Esophagus muscularis mucosa (tissue), 4 donors: ENCODE results near the gene KRTAP9-3. TPM values are rescaled to one million over a fixed set of nuclear protein-coding genes. Genes with fewer than 3 reads are reported as not detected.

ENCODE experiments used
- DNase-seq: peaks from one replicate; pipeline ENCODE4 v3.0.0-alpha.2; 2017; ENCODE audit errors: extremely low spot score
- H3K27ac ChIP-seq, 4 donors: fragments of 200-600 bp; sonication (generic); replicated peaks in 1 of 4; 1 replicate in 3 of 4; 2 replicates in 1 of 4; pipeline ENCODE4 v1.5.1; 2016 to 2019; ENCODE audit warnings: mild to moderate bottlenecking in 1 of 4
- H3K27me3 ChIP-seq, 4 donors: fragments of 200-600 bp; sonication (generic); one replicate each; pipeline versions ENCODE4 v1.5.1 to v1.6.0; 2016 to 2019
- H3K36me3 ChIP-seq, 4 donors: fragments of 200-600 bp; sonication (generic); one replicate each; pipeline ENCODE4 v1.5.1; 2016 to 2019
- H3K4me1 ChIP-seq, 4 donors: fragments of 200-600 bp; sonication (generic); one replicate each; pipeline ENCODE4 v1.5.1; 2016 to 2019
- H3K4me3 ChIP-seq, 4 donors: fragments of 200-600 bp; sonication (generic); 1 replicate in 2 of 4; 2 replicates in 2 of 4; pipeline ENCODE4 v1.5.1; 2016 to 2019; ENCODE audit warnings: mild to moderate bottlenecking in 4 of 4, moderate library complexity in 1 of 4
- H3K9me3 ChIP-seq, 4 donors: fragments of 200-600 bp; sonication (generic); 1 replicate in 3 of 4; 2 replicates in 1 of 4; pipeline ENCODE4 v1.5.1; 2016 to 2019
- CTCF ChIP-seq, 3 experiments: fragments of 200-600 bp in 2 of 3; fragments of 450-650 bp in 1 of 3; sonication (generic) in 2 of 3; IDR thresholded peaks; one replicate each; pipeline ENCODE4 v1.5.1; 2017 to 2019; ENCODE audit warnings: antibody characterized with exemption in 3 of 3, mild to moderate bottlenecking in 2 of 3, moderate library complexity in 1 of 3
- EP300 ChIP-seq: sonication (generic); formaldehyde crosslinking; IDR thresholded peaks from one replicate; pipeline ENCODE4 v1.6.1; 2017; ENCODE audit warnings: antibody characterized with exemption
- POLR2A ChIP-seq: fragments of 450-650 bp; IDR thresholded peaks from one replicate; pipeline ENCODE4 v1.6.1; 2017; ENCODE audit warnings: antibody characterized with exemption, moderate library complexity, mild to moderate bottlenecking, low read depth
- POLR2AphosphoS5 ChIP-seq, 2 donors: sonication (generic); formaldehyde crosslinking; IDR thresholded peaks; one replicate each; pipeline ENCODE4 v1.6.1; 2017; ENCODE audit warnings: antibody characterized with exemption in 2 of 2
- WGBS: methylation state at CpG from one replicate; pipeline ENCODE4 v1.1.5; 2018; 5-methylcytosine and 5-hydroxymethylcytosine counted together
- intact Hi-C: fragments of 100-400 bp; cut with DNase I; formaldehyde crosslinking; loops from one replicate; pipeline ENCODE4 v1.15.1; 2023
- total RNA-seq, 4 donors: library from RNA; depleted of rRNA; stranded (reverse); fragments of >200 nt; gene quantifications; one replicate each; pipeline versions ENCODE4 v1.1.0 to v1.2.1, GENCODE V29; 2016

The KRTAP9-3 gene
- total RNA-seq, 4 donors from 2014 or later, result not detected

DNA sequence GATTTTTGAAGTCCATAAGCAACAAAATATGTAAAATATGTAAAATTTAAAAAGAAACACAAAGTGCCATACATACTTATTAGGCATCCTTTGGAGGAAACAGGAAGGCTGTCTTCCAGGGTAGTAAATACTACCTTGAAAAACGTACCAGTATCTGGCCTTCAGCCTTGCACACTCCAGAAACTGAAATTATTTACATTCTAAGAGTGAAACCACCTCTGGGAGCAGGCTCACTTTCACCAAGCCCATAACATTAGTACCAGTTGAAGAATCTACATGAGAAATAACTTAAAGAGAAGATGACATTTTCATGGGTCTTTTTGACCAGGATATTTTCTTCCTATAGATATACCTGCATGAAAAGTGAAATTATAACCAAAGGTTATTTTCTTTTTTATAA lies 36.2 kb upstream of the KRTAP9-3 start:
- TF ChIP-seq POLR2AphosphoS5 (IDR thresholded peaks at IDR 0.05) (no peak), POLR2A (no peak), EP300 (no peak), CTCF (IDR thresholded peaks at IDR 0.05) (no peak)
- H3K27ac ChIP-seq, result no peak overlapping the region
- H3K4me3 ChIP-seq, result no peak overlapping the region
- DNase-seq, result no peak
- no peaks in the 10 kb centered on the region for H3K36me3 ChIP-seq
- 37% methylated on average over 1 of the region's 1 CpG for WGBS
- H3K9me3 ChIP-seq, result peaks cover 0 to 7% (median 0%) of the 10 kb centered on the region in 4 donors
- no peaks in the 10 kb centered on the region for H3K27me3 ChIP-seq
- intact Hi-C loops, result no loop called here
- no peaks in the 10 kb centered on the region for H3K4me1 ChIP-seq

DNA sequence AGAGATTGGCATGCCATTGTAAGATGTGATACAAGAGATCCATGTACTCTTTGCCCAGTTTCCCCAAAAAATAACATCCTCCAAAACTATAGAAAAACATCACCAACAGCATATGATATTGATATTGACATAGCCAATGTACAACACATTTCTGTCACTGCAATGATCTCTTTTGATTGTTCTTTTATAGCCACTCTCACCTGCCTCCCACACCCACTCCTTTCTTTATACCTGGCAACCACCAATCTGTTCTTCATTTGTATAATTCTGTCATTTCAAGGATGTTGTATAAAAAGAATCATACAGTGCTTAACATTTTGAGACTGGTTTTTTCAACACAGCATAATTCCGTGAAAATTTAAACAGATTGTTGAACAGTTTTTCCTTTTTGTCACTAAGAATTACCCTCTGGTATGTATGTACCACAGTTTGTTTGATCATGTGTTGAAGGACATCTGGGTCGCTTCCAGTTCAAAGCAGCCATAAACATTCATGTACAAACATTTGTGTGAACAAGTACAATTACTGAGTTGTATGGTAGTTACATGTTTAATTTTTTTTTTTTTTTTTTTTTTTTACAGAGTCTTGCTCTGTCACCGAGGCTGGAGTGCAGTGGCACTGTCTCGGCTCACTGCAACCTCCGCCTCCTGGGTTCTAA lies 32.7 kb upstream of the KRTAP9-3 start:
- Histone ChIP-seq H3K27ac (no peak overlapping the region), H3K4me3 (no peak overlapping the region), H3K9me3 (peaks cover 0 to 7% (median 0%) of the 10 kb centered on the region in 4 donors), H3K27me3 (no peaks in the 10 kb centered on the region), H3K36me3 (no peaks in the 10 kb centered on the region), H3K4me1 (no peaks in the 10 kb centered on the region)
- no peak for TF ChIP-seq EP300
- no peak for TF ChIP-seq POLR2A
- no peak for TF ChIP-seq CTCF (IDR thresholded peaks at IDR 0.05)
- TF ChIP-seq POLR2AphosphoS5 (IDR thresholded peaks at IDR 0.05), result no peak
- intact Hi-C loops, result no loop called here
- WGBS, result 65% methylated on average over 4 of the region's 5 CpGs
- no peak for DNase-seq

GRCh38 chr17:41211845-41212466 lies 20.3 kb upstream of the KRTAP9-3 start:
- intact Hi-C loops, result no loop called here
- Histone ChIP-seq H3K27ac (no peak overlapping the region), H3K36me3 (no peaks in the 10 kb centered on the region), H3K4me3 (no peak overlapping the region), H3K27me3 (peaks cover 0 to 24% (median 0%) of the 10 kb centered on the region in 4 donors), H3K4me1 (no peaks in the 10 kb centered on the region), H3K9me3 (no peaks in the 10 kb centered on the region)
- DNase-seq, result no peak
- TF ChIP-seq POLR2A (no peak), EP300 (no peak), POLR2AphosphoS5 (IDR thresholded peaks at IDR 0.05) (no peak), CTCF (IDR thresholded peaks at IDR 0.05) (no peak)
- WGBS, result 29% methylated on average over 1 of the region's 1 CpG

GRCh38 chr17:41212524-41213169 lies 19.6 kb upstream of the KRTAP9-3 start:
- intact Hi-C loops, result no loop called here
- Histone ChIP-seq H3K4me1 (no peaks in the 10 kb centered on the region), H3K27ac (no peak overlapping the region), H3K9me3 (no peaks in the 10 kb centered on the region), H3K36me3 (no peaks in the 10 kb centered on the region), H3K4me3 (no peak overlapping the region), H3K27me3 (peaks cover 0 to 24% (median 0%) of the 10 kb centered on the region in 4 donors)
- 58% methylated on average over 4 of the region's 7 CpGs for WGBS
- DNase-seq, result no peak
- TF ChIP-seq EP300 (no peak), POLR2AphosphoS5 (IDR thresholded peaks at IDR 0.05) (no peak), CTCF (IDR thresholded peaks at IDR 0.05) (no peak), POLR2A (no peak)
